C4-2B (cell line): ENCODE results near the gene TRIM72.

Source experiments
- ZFX ChIP-seq: fragments of 450-650 bp; IDR thresholded peaks from 2 replicates; pipeline ENCODE4 v1.6.1; 2017
- TF ChIP-seq, protein P1 (sequence below): fragments of 450-650 bp; conservative IDR thresholded peaks from 2 replicates; pipeline ENCODE4 v1.5.1; 2017; ENCODE audit warnings: mild to moderate bottlenecking

DNA sequence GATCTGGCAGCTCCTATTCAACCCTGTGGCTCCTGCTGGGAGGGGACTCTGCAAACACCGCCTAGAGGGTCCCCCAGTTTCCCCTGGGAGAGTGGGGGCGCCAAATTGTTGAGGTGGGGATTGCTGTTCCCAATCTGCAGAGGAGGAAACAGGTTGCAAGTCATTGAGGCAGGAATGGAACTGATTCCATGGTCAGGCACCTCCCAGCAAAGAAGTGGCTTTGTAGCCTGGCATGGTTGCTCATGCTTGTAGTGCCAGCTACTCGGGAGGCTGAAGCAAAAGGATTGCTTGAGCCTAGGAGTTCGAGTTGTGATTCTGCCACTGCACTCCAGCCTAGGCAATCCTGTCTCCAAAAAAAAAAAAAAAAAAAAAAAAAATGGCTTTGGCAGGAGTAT, 3.2 kb downstream of the TRIM72 start:
- TF ChIP-seq, protein P1, sequence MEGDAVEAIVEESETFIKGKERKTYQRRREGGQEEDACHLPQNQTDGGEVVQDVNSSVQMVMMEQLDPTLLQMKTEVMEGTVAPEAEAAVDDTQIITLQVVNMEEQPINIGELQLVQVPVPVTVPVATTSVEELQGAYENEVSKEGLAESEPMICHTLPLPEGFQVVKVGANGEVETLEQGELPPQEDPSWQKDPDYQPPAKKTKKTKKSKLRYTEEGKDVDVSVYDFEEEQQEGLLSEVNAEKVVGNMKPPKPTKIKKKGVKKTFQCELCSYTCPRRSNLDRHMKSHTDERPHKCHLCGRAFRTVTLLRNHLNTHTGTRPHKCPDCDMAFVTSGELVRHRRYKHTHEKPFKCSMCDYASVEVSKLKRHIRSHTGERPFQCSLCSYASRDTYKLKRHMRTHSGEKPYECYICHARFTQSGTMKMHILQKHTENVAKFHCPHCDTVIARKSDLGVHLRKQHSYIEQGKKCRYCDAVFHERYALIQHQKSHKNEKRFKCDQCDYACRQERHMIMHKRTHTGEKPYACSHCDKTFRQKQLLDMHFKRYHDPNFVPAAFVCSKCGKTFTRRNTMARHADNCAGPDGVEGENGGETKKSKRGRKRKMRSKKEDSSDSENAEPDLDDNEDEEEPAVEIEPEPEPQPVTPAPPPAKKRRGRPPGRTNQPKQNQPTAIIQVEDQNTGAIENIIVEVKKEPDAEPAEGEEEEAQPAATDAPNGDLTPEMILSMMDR: no peak
- no peak for TF ChIP-seq ZFX
